Left hindlimb (tissue), 1 donor: Measurements from ENCODE around the gene HIPK2.

ENCODE experiments used
- DNase-seq: peaks from one replicate; pipeline ENCODE4 v3.0.0-alpha.2; 2018

The HIPK2 gene

DNA sequence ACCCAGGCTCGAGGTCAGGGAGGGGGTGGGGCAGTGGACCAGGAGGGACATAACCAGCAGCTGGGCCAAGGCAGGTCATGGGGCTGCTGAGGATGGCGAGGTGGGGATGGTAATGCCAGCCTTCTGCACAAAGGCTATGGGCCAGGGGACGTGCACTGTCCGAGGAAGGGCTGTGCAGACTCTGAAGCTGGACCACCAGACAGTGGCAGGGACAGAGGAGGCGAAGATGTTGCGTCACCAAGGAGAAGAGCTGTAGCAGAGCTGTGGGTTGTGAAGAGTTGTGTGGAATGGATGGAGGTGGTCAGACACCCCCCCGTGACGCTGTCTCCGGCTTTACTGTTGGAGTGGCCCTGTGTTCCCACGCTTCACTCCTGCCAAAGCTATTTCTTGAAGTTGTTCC, 252.6 kb downstream of the HIPK2 start:
- DNase-seq: no peak

- DNase-seq: no peak
Measured at GRCh38 chr7:139523968-139524815, 253.6 kb downstream of the HIPK2 start.

DNA sequence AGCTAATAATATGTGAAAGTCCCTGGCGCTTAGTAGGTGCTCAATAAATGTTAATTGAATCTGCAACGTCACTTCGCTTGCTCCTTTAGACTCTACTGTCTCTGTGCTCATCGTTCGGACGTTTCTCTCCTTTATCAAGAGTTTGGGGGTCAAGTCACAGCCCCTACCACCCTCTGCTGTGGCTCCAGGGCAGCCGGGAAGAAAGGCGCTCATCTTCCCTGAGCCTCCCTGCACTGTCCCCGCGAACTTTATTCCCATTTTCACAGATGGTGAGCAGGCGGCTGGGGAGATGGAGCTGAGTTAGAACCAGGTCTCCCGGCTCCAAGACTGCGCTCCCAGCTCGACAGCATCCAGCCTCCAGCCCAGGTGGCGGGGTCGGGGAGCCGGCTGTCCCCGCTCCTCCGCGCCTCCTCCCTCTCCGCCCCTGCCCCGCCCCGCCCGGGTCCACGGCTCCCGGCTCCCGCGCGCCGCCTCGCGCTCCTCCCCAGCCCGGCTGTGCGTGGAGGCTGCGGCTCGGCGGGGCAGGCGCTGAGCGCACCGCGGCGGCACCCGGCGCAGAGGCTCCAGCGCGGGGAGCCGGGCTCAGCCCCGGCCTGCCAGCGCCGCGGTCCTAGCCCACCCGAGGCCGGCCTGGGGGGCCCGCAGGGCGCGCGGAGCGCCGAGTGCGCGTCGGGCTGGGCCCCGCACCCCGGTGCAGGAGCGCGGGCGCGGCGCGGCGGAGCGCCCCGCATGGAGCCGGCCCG, 254.4 kb downstream of the HIPK2 start, which contains the start of gene CLEC2L:
Gene CLEC2L (plus strand): TSS at position 487 of the 743 bp plus-strand sequence. CDS start 243 bp downstream, at position 730.
- no peak for DNase-seq

DNA sequence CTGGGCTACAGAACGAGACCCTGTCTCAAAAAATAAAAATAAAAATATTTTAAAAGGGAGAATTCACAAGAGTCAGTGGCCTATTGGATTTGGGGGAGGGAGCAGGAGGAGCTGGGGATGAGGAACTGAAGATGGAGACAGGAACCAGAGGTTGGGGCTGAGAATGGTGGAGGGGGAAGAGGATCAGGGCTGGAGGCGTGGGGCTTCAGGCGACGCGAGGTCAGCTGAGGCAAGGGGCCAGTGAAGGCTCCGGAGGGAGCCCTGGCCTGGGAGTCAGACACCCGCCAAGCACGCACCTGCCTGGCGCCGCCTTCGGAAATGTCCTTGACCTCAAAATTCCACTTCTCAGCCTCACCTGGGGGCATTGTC, 255.0 kb downstream of the HIPK2 start:
- DNase-seq: no peak

- DNase-seq: no peak
Measured at GRCh38 chr7:139521439-139521838, 256.4 kb downstream of the HIPK2 start.

GRCh38 chr7:139515266-139515665, 262.5 kb downstream of the HIPK2 start:
- no peak for DNase-seq
